K562 (cell line): Measurements from ENCODE around the gene CEP120.

Source experiments
- MYC ChIP-seq, 2 experiments: fragments of 250-450 bp in 1 of 2; sonication (Bioruptor Pico) in 1 of 2; IDR thresholded peaks; 2 replicates each; pipeline versions ENCODE4 v1.5.1 to v1.6.1; 2012 to 2021; ENCODE audit warnings: low read depth in 2 of 2, borderline replicate concordance in 1 of 2, improper control_type of control experiment in 1 of 2, low read length in 1 of 2, mild to moderate bottlenecking in 1 of 2, moderate library complexity in 1 of 2
- POLR2A ChIP-seq: fragments of 450-650 bp; conservative IDR thresholded peaks from 2 replicates; pipeline ENCODE4 v1.6.1; 2016
- RBFOX2 ChIP-seq: fragments of 200-400 bp; formaldehyde crosslinking; IDR thresholded peaks from 2 replicates; pipeline ENCODE4 v1.6.1; 2017; ENCODE audit warnings: low read depth, mild to moderate bottlenecking, low read length, moderate library complexity
- RFX5 ChIP-seq: IDR thresholded peaks from 2 replicates; pipeline ENCODE4 v1.6.1; 2011; ENCODE audit warnings: low read depth, mild to moderate bottlenecking, improper control_type of control experiment, low read length
- YBX1 ChIP-seq: fragments of 450-650 bp; IDR thresholded peaks from 2 replicates; pipeline ENCODE4 v1.7.1; 2016; ENCODE audit warnings: mild to moderate bottlenecking
- ZSCAN29 ChIP-seq: fragments of 450-650 bp; IDR thresholded peaks from 2 replicates; pipeline ENCODE4 v1.6.1; 2017
- TF ChIP-seq, protein P1 (sequence below), 3 experiments: IDR thresholded peaks in 2 of 3; conservative IDR thresholded peaks in 1 of 3; 2 replicates each; pipeline ENCODE4 v1.5.1; 2011 to 2012; ENCODE audit warnings: low read length in 3 of 3, mild to moderate bottlenecking in 3 of 3, control low read depth in 2 of 3, improper control_type of control experiment in 1 of 3, inconsistent platforms in 1 of 3, low read depth in 1 of 3, mixed read lengths in 1 of 3, moderate library complexity in 1 of 3; ENCODE audit not compliant: insufficient read depth in 2 of 3

DNA sequence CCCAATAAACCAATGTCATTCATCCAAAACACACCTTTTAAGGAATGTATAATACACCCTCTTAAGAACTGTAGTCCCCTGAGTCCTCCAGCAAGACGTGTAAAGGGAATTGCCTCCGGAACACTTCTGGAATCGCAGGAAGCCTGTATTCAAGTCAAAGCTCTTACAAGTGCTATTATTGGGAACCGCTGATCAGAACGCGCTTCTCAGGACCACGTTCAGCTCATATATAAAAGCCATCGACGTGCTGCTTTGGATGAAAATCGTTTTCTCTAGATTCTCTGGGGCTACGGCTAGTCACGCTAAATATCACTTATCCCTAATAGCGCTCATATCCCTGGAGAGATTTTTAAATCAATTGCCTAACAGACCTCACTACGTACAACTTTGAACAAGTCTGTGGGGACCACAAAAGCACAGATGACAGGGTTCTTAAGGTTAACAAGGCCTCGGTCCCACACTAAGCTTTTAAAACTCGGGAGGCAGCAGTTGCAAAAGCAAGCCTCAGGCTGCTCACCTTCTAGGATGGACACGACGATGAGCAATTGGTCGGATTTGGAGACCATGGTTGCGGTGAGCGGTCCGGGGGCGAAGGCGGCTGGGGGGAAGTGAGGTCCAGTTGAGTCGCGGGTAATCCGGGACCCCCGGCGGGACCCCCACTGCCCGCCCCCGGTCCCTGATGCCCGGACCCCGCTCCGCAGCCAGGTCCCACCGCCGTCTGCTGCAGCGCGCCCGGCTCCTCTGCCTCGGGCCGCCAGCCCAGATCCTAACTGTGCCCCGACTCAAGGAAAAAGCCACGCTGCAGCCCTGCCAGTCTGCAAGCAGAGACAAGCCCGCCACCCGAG, 548 bp downstream of the CEP120 start:
- no peak for TF ChIP-seq POLR2A
- TF ChIP-seq YBX1: no peak
- TF ChIP-seq, protein P1, sequence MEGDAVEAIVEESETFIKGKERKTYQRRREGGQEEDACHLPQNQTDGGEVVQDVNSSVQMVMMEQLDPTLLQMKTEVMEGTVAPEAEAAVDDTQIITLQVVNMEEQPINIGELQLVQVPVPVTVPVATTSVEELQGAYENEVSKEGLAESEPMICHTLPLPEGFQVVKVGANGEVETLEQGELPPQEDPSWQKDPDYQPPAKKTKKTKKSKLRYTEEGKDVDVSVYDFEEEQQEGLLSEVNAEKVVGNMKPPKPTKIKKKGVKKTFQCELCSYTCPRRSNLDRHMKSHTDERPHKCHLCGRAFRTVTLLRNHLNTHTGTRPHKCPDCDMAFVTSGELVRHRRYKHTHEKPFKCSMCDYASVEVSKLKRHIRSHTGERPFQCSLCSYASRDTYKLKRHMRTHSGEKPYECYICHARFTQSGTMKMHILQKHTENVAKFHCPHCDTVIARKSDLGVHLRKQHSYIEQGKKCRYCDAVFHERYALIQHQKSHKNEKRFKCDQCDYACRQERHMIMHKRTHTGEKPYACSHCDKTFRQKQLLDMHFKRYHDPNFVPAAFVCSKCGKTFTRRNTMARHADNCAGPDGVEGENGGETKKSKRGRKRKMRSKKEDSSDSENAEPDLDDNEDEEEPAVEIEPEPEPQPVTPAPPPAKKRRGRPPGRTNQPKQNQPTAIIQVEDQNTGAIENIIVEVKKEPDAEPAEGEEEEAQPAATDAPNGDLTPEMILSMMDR (IDR thresholded peaks at IDR 0.05 in 2 of 3, conservative IDR thresholded peaks at IDR 0.05 in 1 of 3; ENCODE audit: insufficient read depth in 2 of 3, low read depth in 1 of 3, low read length in 3 of 3): no peak
- peak; percentile 57; the same call in 1 of the 2 replicates for TF ChIP-seq ZSCAN29
- no peak for TF ChIP-seq RBFOX2
- TF ChIP-seq MYC (IDR thresholded peaks at IDR 0.05; ENCODE audit: low read depth, low read length): no peak
- TF ChIP-seq MYC (CRISPR knock-in tag; IDR thresholded peaks at IDR 0.05; ENCODE audit: borderline replicate concordance, low read depth): no peak
- TF ChIP-seq RFX5: no peak
